HCT116 (cell line): ENCODE results near the gene RAB8B.

Experiments
- CEBPB ChIP-seq: IDR thresholded peaks from 2 replicates; pipeline ENCODE4 v1.6.1; 2012; ENCODE audit warnings: low read depth
- EGR1 ChIP-seq: IDR thresholded peaks from 2 replicates; pipeline ENCODE4 v1.6.1; 2012; ENCODE audit warnings: low read depth
- EZH2 ChIP-seq: fragments of 200-600 bp; sonication (generic); IDR thresholded peaks from 2 replicates; pipeline ENCODE4 v1.6.1; 2017; ENCODE audit warnings: antibody characterized with exemption, mixed run types
- MAX ChIP-seq: IDR thresholded peaks from 2 replicates; pipeline ENCODE4 v1.6.1; 2012
- POLR2A ChIP-seq: IDR thresholded peaks from 2 replicates; pipeline ENCODE4 v1.7.0; 2011; ENCODE audit warnings: borderline replicate concordance; ENCODE audit not compliant: insufficient read depth, insufficient read length; ENCODE audit errors: extremely low read depth
- POLR2AphosphoS5 ChIP-seq: IDR thresholded peaks from 2 replicates; pipeline ENCODE4 v1.6.1; 2011; ENCODE audit warnings: mild to moderate bottlenecking, low read depth, low read length, moderate library complexity
- RAD21 ChIP-seq: IDR thresholded peaks from 2 replicates; pipeline ENCODE4 v1.6.1; 2012; ENCODE audit warnings: low read depth, mild to moderate bottlenecking
- SP1 ChIP-seq: IDR thresholded peaks from 2 replicates; pipeline ENCODE4 v1.6.1; 2012; ENCODE audit warnings: low read depth
- TCF7L2 ChIP-seq: IDR thresholded peaks from 2 replicates; pipeline ENCODE4 v1.7.0; 2011; ENCODE audit warnings: borderline replicate concordance, inconsistent platforms; ENCODE audit not compliant: insufficient read depth, insufficient read length; ENCODE audit errors: extremely low read depth
- TF ChIP-seq, protein P1 (sequence below), 3 experiments: fragments of 200-600 bp in 1 of 3; sonication (generic) in 1 of 3; IDR thresholded peaks in 2 of 3; conservative IDR thresholded peaks in 1 of 3; 2 replicates each; pipeline ENCODE4 v1.5.1; 2012 to 2017; ENCODE audit warnings: low read depth in 2 of 3, low read length in 2 of 3, antibody characterized with exemption in 1 of 3, borderline replicate concordance in 1 of 3, control low read depth in 1 of 3, mild to moderate bottlenecking in 1 of 3, mixed read lengths in 1 of 3, mixed run types in 1 of 3, moderate library complexity in 1 of 3; ENCODE audit not compliant: insufficient read depth in 1 of 3

DNA sequence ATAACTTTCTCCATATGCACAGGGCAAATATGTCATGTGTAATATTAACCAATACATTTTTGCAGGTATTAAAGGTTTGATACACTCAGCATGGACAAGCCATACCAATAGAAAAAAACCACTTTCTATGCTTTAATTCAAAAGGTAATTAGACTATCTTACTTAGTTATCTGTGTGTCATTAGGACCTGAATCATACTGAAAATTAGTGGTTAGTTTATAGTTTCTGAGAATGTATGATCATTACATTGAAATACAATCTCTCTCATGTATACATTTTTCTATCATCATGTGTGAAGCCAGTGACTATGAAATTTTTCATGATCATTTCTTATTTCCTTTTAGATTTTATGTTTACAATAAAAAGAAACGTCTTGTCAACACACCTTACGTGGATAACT lies 48.5 kb upstream of the RAB8B start:
- TF ChIP-seq MAX (no peak), CEBPB (no peak), POLR2AphosphoS5 (no peak), EGR1 (no peak), EZH2 (no peak), RAD21 (no peak), TCF7L2 (no peak), SP1 (no peak), POLR2A (no peak)
- TF ChIP-seq, protein P1, sequence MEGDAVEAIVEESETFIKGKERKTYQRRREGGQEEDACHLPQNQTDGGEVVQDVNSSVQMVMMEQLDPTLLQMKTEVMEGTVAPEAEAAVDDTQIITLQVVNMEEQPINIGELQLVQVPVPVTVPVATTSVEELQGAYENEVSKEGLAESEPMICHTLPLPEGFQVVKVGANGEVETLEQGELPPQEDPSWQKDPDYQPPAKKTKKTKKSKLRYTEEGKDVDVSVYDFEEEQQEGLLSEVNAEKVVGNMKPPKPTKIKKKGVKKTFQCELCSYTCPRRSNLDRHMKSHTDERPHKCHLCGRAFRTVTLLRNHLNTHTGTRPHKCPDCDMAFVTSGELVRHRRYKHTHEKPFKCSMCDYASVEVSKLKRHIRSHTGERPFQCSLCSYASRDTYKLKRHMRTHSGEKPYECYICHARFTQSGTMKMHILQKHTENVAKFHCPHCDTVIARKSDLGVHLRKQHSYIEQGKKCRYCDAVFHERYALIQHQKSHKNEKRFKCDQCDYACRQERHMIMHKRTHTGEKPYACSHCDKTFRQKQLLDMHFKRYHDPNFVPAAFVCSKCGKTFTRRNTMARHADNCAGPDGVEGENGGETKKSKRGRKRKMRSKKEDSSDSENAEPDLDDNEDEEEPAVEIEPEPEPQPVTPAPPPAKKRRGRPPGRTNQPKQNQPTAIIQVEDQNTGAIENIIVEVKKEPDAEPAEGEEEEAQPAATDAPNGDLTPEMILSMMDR (IDR thresholded peaks at IDR 0.05 in 2 of 3, conservative IDR thresholded peaks at IDR 0.05 in 1 of 3; ENCODE audit: borderline replicate concordance in 1 of 3, insufficient read depth in 1 of 3, low read depth in 2 of 3, low read length in 2 of 3) = no peak
